Astrocyte (in vitro differentiated cells and primary cell): Measurements from ENCODE around the gene ATP6V0E1. TPM values are rescaled to one million over a fixed set of nuclear protein-coding genes. Genes with fewer than 3 reads are reported as not detected.

Experiments
- DNase-seq: peaks from one replicate; pipeline ENCODE4 v3.0.0-alpha.2; 2010; ENCODE audit warnings: low read depth
- FAIRE-seq: peaks from 2 replicates; lab custom pipeline; 2011; peaks lifted over from hg19 to GRCh38; lab: Jason Lieb, UNC
- H2AFZ ChIP-seq: 2 replicates; pipeline ENCODE4 v1.6.0; 2012; ENCODE audit warnings: low read depth, low read length, inconsistent platforms
- H3K27ac ChIP-seq: 2 replicates; pipeline ENCODE4 v1.5.1; 2011; ENCODE audit warnings: low read depth, low read length, inconsistent platforms
- H3K27me3 ChIP-seq: 2 replicates; pipeline ENCODE4 v1.6.0; 2011; ENCODE audit warnings: low read length, inconsistent platforms; ENCODE audit not compliant: insufficient read depth
- H3K36me3 ChIP-seq: 2 replicates; pipeline ENCODE4 v1.5.1; 2011; ENCODE audit warnings: low read length, inconsistent platforms; ENCODE audit not compliant: insufficient read depth
- H3K4me1 ChIP-seq: 2 replicates; pipeline ENCODE4 v1.5.1; 2011; ENCODE audit warnings: low read length, inconsistent platforms; ENCODE audit not compliant: insufficient read depth
- H3K4me2 ChIP-seq: 2 replicates; pipeline ENCODE4 v1.6.0; 2012; ENCODE audit warnings: low read length, inconsistent platforms
- H3K4me3 ChIP-seq: 2 replicates; pipeline ENCODE4 v1.5.1; 2011; ENCODE audit warnings: low read depth, mild to moderate bottlenecking, low read length, inconsistent platforms; ENCODE audit not compliant: insufficient read depth
- H3K79me2 ChIP-seq: 2 replicates; pipeline ENCODE4 v1.6.0; 2012; ENCODE audit warnings: mild to moderate bottlenecking, low read length, inconsistent platforms; ENCODE audit not compliant: insufficient read depth
- H3K9ac ChIP-seq: 2 replicates; pipeline ENCODE4 v1.6.0; 2012; ENCODE audit warnings: mild to moderate bottlenecking, low read length, inconsistent platforms
- H3K9me3 ChIP-seq: 2 replicates; pipeline ENCODE4 v1.5.1; 2012; ENCODE audit warnings: low read depth, mild to moderate bottlenecking, low read length, inconsistent platforms; ENCODE audit not compliant: insufficient read depth
- H4K20me1 ChIP-seq: 2 replicates; pipeline ENCODE4 v1.6.0; 2012; ENCODE audit warnings: low read length, inconsistent platforms; ENCODE audit not compliant: insufficient read depth
- H3K27ac Mint-ChIP-seq: one replicate; pipeline ENCODE4 v1.8.0; 2021; ENCODE audit warnings: mild to moderate bottlenecking, mixed read lengths; ENCODE audit not compliant: unreplicated experiment
- H3K27me3 Mint-ChIP-seq: one replicate; pipeline ENCODE4 v1.8.0; 2021; ENCODE audit warnings: low read depth, mixed read lengths; ENCODE audit not compliant: unreplicated experiment
- H3K36me3 Mint-ChIP-seq: one replicate; pipeline ENCODE4 v1.8.0; 2021; ENCODE audit warnings: low read depth, mixed read lengths; ENCODE audit not compliant: unreplicated experiment
- H3K4me1 Mint-ChIP-seq: one replicate; pipeline ENCODE4 v1.8.0; 2021; ENCODE audit warnings: low read depth, mixed read lengths; ENCODE audit not compliant: unreplicated experiment
- H3K4me3 Mint-ChIP-seq: one replicate; pipeline ENCODE4 v1.8.0; 2021; ENCODE audit warnings: mild to moderate bottlenecking, moderate library complexity, mixed read lengths; ENCODE audit not compliant: unreplicated experiment
- H3K9me3 Mint-ChIP-seq: one replicate; pipeline ENCODE4 v1.8.0; 2021; ENCODE audit warnings: mild to moderate bottlenecking, mixed read lengths; ENCODE audit not compliant: unreplicated experiment
- CTCF ChIP-seq: IDR thresholded peaks from 2 replicates; pipeline ENCODE4 v1.5.1; 2011; ENCODE audit warnings: low read depth, mild to moderate bottlenecking, inconsistent platforms, low read length, moderate library complexity; ENCODE audit not compliant: insufficient read depth
- EZH2 ChIP-seq: IDR thresholded peaks from 2 replicates; pipeline ENCODE4 v1.6.1; 2012; ENCODE audit warnings: mild to moderate bottlenecking, low read length, inconsistent platforms; ENCODE audit not compliant: insufficient read depth
- total RNA-seq: library from RNA; stranded (reverse); gene quantifications from 2 replicates; pipeline ENCODE4 v1.2.1, GENCODE V29; 2021

ATP6V0E1 gene
- total RNA-seq, 1 donor from 2014 or later: 327 TPM

DNA sequence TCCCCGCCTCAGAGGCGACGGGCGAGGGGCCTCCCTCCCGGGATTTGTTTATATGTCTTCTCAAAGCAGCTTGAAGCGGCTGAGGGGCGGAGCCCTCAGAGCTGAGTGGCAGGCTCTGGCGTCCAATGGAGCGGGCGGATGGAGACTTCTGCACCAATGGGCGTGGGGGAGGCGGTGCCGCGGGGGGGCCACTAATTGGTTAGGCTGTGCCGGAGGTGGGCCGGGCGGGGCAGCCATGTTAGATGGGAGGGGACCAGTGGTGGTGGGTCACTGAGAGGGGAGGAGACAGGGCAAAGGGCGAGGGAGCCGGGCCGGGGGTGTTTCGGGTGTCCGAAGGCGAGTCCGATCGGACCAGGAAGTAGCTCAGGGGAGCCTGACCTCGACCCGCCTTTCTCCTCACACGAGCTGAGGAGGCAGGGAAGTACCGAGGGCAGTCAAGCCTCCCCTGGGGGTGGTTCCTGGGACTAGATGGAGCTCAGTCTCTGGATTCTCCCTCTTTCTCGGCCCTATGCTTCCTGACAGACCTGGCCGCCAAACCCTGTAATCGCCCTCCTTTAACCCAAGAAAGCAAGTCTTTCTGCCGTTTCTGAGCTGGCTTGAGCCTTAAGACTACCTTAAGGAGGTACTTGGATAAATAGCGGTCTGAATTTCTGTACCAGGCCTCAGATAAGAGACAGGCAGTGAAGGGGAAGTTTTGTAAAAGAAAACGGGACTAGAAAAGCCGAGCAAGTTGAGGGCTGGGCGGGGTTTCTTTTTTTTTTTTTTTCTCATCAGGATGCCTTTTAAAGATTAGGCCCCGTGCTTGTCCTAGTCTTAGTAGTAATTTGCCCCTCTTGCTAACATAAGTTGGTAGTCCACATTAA is 73.7 kb downstream of the ATP6V0E1 start:
- DNase-seq: peak; percentile 93
- Histone ChIP-seq H3K4me3 (peak overlapping the region; percentile 92), H4K20me1 (no peaks in the 10 kb centered on the region), H3K4me2 (peak overlapping the region; percentile 90), H3K9ac (peak overlapping the region; percentile 97), H3K79me2 (peaks cover 5% of the 10 kb centered on the region), H3K27me3 (no peaks in the 10 kb centered on the region), H3K36me3 (no peaks in the 10 kb centered on the region), H2AFZ (peak overlapping the region; percentile 90), H3K4me1 (peaks cover 24% of the 10 kb centered on the region), H3K9me3 (no peaks in the 10 kb centered on the region), H3K27ac (peak overlapping the region; percentile 93)
- Mint-ChIP-seq H3K4me1 (no peaks in the 10 kb centered on the region), H3K27ac (peak overlapping the region; percentile 96), H3K36me3 (no peaks in the 10 kb centered on the region), H3K9me3 (no peaks in the 10 kb centered on the region), H3K27me3 (no peaks in the 10 kb centered on the region), H3K4me3 (peak overlapping the region; percentile 93)
- no peak for FAIRE-seq
- TF ChIP-seq CTCF: no peak
- TF ChIP-seq EZH2: no peak

DNA sequence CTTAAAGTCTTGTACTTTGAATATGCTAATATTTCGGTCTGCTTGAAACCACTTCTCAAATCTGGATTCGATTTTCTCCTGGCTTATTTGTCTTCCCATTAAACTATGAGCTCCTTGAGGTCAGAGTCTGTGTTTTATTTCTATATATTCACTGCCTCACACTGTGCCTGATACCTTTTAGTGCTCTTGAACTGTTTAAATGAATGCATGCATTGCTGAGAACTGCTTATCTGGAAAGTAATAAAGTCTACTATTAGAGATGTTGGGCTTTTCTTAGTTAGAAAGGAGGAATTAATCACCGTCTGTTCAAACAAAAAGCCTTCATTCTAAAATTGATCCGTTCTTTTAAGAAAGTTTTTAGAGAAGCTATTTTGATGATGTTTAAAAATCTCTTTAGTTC is 78.6 kb downstream of the ATP6V0E1 start:
- peaks cover 7% of the 10 kb centered on the region for H3K4me1 ChIP-seq
- H3K27ac ChIP-seq: no peak overlapping the region
- H3K4me3 ChIP-seq: no peak overlapping the region
- Mint-ChIP-seq H3K27ac (no peak overlapping the region), H3K4me3 (no peak overlapping the region), H3K9me3 (no peaks in the 10 kb centered on the region), H3K4me1 (no peaks in the 10 kb centered on the region), H3K36me3 (no peaks in the 10 kb centered on the region), H3K27me3 (no peaks in the 10 kb centered on the region)
- H2AFZ ChIP-seq: no peak overlapping the region
- H3K9me3 ChIP-seq: no peaks in the 10 kb centered on the region
- no peaks in the 10 kb centered on the region for H3K36me3 ChIP-seq
- DNase-seq (no peak), FAIRE-seq (no peak)
- H3K4me2 ChIP-seq: no peak overlapping the region
- TF ChIP-seq EZH2 (no peak), CTCF (no peak)
- H3K9ac ChIP-seq: no peak overlapping the region
- H3K79me2 ChIP-seq: peaks cover 5% of the 10 kb centered on the region
- no peaks in the 10 kb centered on the region for H4K20me1 ChIP-seq
- no peaks in the 10 kb centered on the region for H3K27me3 ChIP-seq

DNA sequence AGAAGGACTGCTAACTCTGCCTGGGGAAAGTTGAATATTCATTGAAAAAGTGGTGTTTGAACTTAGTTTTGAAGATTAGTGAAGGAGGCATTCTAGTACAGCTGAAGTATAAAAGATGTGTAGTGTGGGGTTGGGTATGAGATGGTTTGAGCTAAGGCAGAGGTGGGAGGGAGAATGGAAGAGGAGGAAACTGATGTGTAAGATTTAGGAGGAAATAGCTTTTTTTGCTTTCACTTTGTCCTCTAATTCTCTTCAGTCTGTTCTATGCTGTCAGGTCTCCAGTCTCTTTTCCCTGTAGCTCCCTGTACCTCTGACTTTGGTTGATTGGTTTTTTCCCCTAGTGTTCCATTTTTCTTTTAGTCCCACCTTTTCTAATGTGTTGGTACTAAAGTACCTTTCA is 81.6 kb downstream of the ATP6V0E1 start:
- no peaks in the 10 kb centered on the region for H4K20me1 ChIP-seq
- no peaks in the 10 kb centered on the region for H3K36me3 ChIP-seq
- no peaks in the 10 kb centered on the region for H3K4me1 ChIP-seq
- no peak overlapping the region for H3K9ac ChIP-seq
- TF ChIP-seq EZH2 (no peak), CTCF (no peak)
- H3K36me3 Mint-ChIP-seq: no peaks in the 10 kb centered on the region
- H3K27me3 Mint-ChIP-seq: no peaks in the 10 kb centered on the region
- no peaks in the 10 kb centered on the region for H3K79me2 ChIP-seq
- H3K27me3 ChIP-seq: no peaks in the 10 kb centered on the region
- FAIRE-seq (no peak), DNase-seq (no peak)
- H3K27ac ChIP-seq: no peak overlapping the region
- no peak overlapping the region for H3K4me3 ChIP-seq
- H3K4me3 Mint-ChIP-seq: no peak overlapping the region
- H3K9me3 ChIP-seq: no peaks in the 10 kb centered on the region
- H3K9me3 Mint-ChIP-seq: no peaks in the 10 kb centered on the region
- no peaks in the 10 kb centered on the region for H3K4me1 Mint-ChIP-seq
- H3K4me2 ChIP-seq: no peak overlapping the region
- no peak overlapping the region for H3K27ac Mint-ChIP-seq
- no peak overlapping the region for H2AFZ ChIP-seq
